Hepatocyte (in vitro differentiated cells): ENCODE data around the gene CHST11. TPM values are rescaled to one million over a fixed set of nuclear protein-coding genes. Genes with fewer than 3 reads are reported as not detected.

ENCODE experiments used
- DNase-seq: peaks from one replicate; pipeline ENCODE4 v3.0.0-alpha.2; 2016; ENCODE audit warnings: low spot score
- H2AFZ ChIP-seq: fragments of 200-600 bp; sonication (generic); 2 replicates; pipeline ENCODE4 v1.6.0; 2016; ENCODE audit warnings: antibody characterized with exemption, mild to moderate bottlenecking
- H3K27ac ChIP-seq: fragments of 200-600 bp; sonication (generic); 2 replicates; pipeline ENCODE4 v1.5.1; 2016; ENCODE audit warnings: mild to moderate bottlenecking
- H3K27me3 ChIP-seq: fragments of 200-600 bp; sonication (generic); 2 replicates; pipeline ENCODE4 v1.6.1; 2016
- H3K36me3 ChIP-seq: fragments of 200-600 bp; sonication (generic); replicated peaks from 2 replicates; pipeline ENCODE4 v1.5.1; 2016; ENCODE audit warnings: low read depth; ENCODE audit not compliant: insufficient read depth
- H3K4me1 ChIP-seq: fragments of 200-600 bp; sonication (generic); 2 replicates; pipeline ENCODE4 v1.5.1; 2016; ENCODE audit warnings: mild to moderate bottlenecking, moderate library complexity; ENCODE audit not compliant: insufficient read depth
- H3K4me2 ChIP-seq: fragments of 200-600 bp; sonication (generic); 2 replicates; pipeline ENCODE4 v1.6.0; 2016
- H3K4me3 ChIP-seq: fragments of 200-600 bp; sonication (generic); 2 replicates; pipeline ENCODE4 v1.5.1; 2016; ENCODE audit warnings: mild to moderate bottlenecking
- H3K79me2 ChIP-seq: fragments of 200-600 bp; sonication (generic); 2 replicates; pipeline ENCODE4 v1.6.0; 2017; ENCODE audit warnings: mild to moderate bottlenecking
- H3K9me2 ChIP-seq: fragments of 200-600 bp; sonication (generic); replicated peaks from 2 replicates; pipeline ENCODE4 v1.6.0; 2017; ENCODE audit warnings: mild to moderate bottlenecking; ENCODE audit not compliant: insufficient read depth
- H3K9me3 ChIP-seq: fragments of 200-600 bp; sonication (generic); 2 replicates; pipeline ENCODE4 v1.5.1; 2016; ENCODE audit warnings: low read depth, mild to moderate bottlenecking
- H4K20me1 ChIP-seq: fragments of 200-600 bp; sonication (generic); 2 replicates; pipeline ENCODE4 v1.6.0; 2016; ENCODE audit warnings: mild to moderate bottlenecking; ENCODE audit not compliant: insufficient read depth, poor library complexity, severe bottlenecking
- EZH2 ChIP-seq: fragments of 200-600 bp; sonication (generic); IDR thresholded peaks from 2 replicates; pipeline ENCODE4 v1.6.1; 2016; ENCODE audit warnings: antibody characterized with exemption, mild to moderate bottlenecking, borderline replicate concordance
- EZH2phosphoT487 ChIP-seq: fragments of 200-600 bp; sonication (generic); IDR thresholded peaks from one replicate; pipeline ENCODE4 v1.6.1; 2018; ENCODE audit warnings: antibody characterized with exemption, mild to moderate bottlenecking, low read depth, moderate library complexity; ENCODE audit not compliant: unreplicated experiment, severe bottlenecking
- WGBS: methylation state at CpG from one replicate; pipeline ENCODE4 v1.1.6; 2016; ENCODE audit warnings: low lambda C conversion rate; ENCODE audit errors: missing lambda C conversion rate; 5-methylcytosine and 5-hydroxymethylcytosine counted together
- polyA plus RNA-seq: library from polyadenylated mRNA; unstranded; fragments of >200 nt; fragmentation: Nextera tagmentation; extraction: Ambion mirVana; gene quantifications from 2 replicates; pipeline ENCODE4 v1.2.1, GENCODE V29; 2016
- total RNA-seq: library from RNA; depleted of rRNA; stranded (reverse); fragments of >200 nt; gene quantifications from 2 replicates; pipeline ENCODE4 v1.2.3, GENCODE V29; 2014
- TF ChIP-seq, protein P1 (sequence below): fragments of 200-600 bp; sonication (generic); IDR thresholded peaks from 2 replicates; pipeline ENCODE4 v1.5.1; 2016; ENCODE audit warnings: antibody characterized with exemption, mild to moderate bottlenecking; ENCODE audit not compliant: poor library complexity

Gene CHST11
- total and polyA plus RNA-seq, 2 experiments from 2014 or later, result 5.2 to 8.9 TPM

DNA sequence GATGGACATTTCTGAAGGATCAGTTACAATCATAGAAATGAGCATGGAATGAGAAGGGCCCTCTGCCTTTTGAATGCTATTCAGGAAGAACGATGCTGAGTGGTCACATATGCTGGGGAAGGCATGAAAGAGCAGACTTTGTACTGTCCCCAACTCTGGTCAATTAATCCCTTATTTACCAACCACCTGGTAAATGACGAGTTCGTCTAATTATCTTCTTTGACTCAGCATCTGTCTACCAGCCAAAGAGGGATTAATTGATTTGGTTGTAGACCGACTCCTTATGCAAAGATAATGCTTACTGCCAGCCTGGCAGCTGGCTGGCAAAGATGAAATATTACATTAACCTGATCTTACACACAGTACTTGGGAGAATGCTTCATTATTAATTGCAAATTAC, 152.2 kb downstream of the CHST11 start:
- H3K79me2 ChIP-seq, result no peaks in the 10 kb centered on the region
- H3K27ac ChIP-seq, result no peak overlapping the region
- H3K4me3 ChIP-seq, result no peak overlapping the region
- no peaks in the 10 kb centered on the region for H3K9me2 ChIP-seq
- TF ChIP-seq EZH2phosphoT487 (no peak), EZH2 (no peak)
- TF ChIP-seq, protein P1, sequence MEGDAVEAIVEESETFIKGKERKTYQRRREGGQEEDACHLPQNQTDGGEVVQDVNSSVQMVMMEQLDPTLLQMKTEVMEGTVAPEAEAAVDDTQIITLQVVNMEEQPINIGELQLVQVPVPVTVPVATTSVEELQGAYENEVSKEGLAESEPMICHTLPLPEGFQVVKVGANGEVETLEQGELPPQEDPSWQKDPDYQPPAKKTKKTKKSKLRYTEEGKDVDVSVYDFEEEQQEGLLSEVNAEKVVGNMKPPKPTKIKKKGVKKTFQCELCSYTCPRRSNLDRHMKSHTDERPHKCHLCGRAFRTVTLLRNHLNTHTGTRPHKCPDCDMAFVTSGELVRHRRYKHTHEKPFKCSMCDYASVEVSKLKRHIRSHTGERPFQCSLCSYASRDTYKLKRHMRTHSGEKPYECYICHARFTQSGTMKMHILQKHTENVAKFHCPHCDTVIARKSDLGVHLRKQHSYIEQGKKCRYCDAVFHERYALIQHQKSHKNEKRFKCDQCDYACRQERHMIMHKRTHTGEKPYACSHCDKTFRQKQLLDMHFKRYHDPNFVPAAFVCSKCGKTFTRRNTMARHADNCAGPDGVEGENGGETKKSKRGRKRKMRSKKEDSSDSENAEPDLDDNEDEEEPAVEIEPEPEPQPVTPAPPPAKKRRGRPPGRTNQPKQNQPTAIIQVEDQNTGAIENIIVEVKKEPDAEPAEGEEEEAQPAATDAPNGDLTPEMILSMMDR, result no peak
- WGBS, result 87% methylated on average over 4 of the region's 4 CpGs
- H3K9me3 ChIP-seq, result no peaks in the 10 kb centered on the region
- H3K4me2 ChIP-seq, result no peak overlapping the region
- no peak for DNase-seq
- H3K27me3 ChIP-seq, result no peaks in the 10 kb centered on the region
- H2AFZ ChIP-seq, result no peak overlapping the region
- peaks cover 7% of the 10 kb centered on the region for H3K4me1 ChIP-seq
- H4K20me1 ChIP-seq, result no peaks in the 10 kb centered on the region
- no peaks in the 10 kb centered on the region for H3K36me3 ChIP-seq

DNA sequence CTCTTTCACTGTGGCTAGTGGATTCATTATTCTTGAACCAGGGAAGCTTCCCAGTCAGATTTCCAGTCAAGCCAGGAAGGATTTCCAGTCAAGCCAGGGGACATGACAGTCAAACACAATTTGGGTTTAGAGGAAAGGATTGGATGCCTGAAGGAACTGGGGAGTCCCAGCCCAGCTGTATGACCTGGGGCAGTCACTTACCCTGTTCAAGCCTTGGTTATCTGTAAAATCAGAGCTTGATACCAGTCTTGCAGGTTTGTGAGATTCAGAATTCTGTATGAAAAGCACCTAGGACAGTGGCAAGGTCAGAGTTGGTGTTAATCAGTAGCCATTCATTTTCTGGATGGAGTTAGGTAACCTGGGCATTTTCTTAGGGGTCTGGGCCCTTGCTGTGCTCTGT, 152.7 kb downstream of the CHST11 start:
- Histone ChIP-seq H3K4me3 (no peak overlapping the region), H3K27ac (no peak overlapping the region), H3K27me3 (no peaks in the 10 kb centered on the region), H4K20me1 (no peaks in the 10 kb centered on the region), H3K4me1 (peaks cover 3% of the 10 kb centered on the region), H3K79me2 (no peaks in the 10 kb centered on the region), H2AFZ (no peak overlapping the region), H3K9me3 (no peaks in the 10 kb centered on the region), H3K9me2 (no peaks in the 10 kb centered on the region), H3K36me3 (no peaks in the 10 kb centered on the region), H3K4me2 (no peak overlapping the region)
- TF ChIP-seq, protein P1, result no peak
- TF ChIP-seq EZH2phosphoT487, result no peak
- no peak for TF ChIP-seq EZH2
- DNase-seq, result no peak

DNA sequence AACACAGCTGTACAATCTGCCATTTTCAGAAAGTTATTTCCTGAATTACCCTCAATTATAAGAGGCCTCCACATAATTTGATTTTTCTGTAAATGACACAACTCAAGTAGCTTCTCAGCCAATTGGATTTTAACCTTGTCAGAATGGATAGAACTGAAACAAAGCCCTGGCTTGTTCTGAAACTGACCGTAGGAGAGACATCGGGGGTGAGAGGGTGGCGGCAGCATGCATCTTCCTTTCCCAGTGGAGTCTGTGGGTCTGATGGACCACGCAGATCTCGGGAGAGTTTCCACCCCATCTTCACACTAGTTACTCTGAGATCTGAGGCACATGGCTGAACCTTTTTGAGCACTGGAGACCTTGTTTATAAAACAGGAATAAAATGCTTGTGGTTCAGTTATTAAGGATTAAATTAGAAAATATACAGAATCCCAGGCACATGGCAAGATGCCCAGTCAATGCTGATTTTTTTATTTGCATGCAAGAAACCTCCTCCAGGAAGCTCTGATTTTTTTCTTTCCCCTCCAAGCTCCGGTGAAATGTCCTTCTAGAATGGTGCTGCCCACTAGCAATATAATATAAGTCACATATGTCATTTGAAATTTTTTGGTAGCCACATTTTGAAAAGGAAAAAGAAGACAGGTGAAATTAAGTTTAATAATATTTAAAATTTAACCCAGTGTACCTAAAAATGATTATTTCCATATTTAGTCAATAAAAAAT, 153.9 kb downstream of the CHST11 start:
- no peak overlapping the region for H2AFZ ChIP-seq
- H3K4me2 ChIP-seq, result no peak overlapping the region
- H3K9me3 ChIP-seq, result no peaks in the 10 kb centered on the region
- no peaks in the 10 kb centered on the region for H3K9me2 ChIP-seq
- TF ChIP-seq EZH2 (no peak), EZH2phosphoT487 (no peak)
- TF ChIP-seq, protein P1, result no peak
- H3K4me3 ChIP-seq, result no peak overlapping the region
- WGBS, result 90% methylated on average over 6 of the region's 6 CpGs
- no peak for DNase-seq
- H3K27ac ChIP-seq, result no peak overlapping the region
- H3K36me3 ChIP-seq, result no peaks in the 10 kb centered on the region
- no peaks in the 10 kb centered on the region for H4K20me1 ChIP-seq
- H3K27me3 ChIP-seq, result no peaks in the 10 kb centered on the region
- H3K79me2 ChIP-seq, result no peaks in the 10 kb centered on the region
- no peaks in the 10 kb centered on the region for H3K4me1 ChIP-seq
